Neural crest cell (in vitro differentiated cells): Measurements from ENCODE around the gene HABP4. TPM values are rescaled to one million over a fixed set of nuclear protein-coding genes. Genes with fewer than 3 reads are reported as not detected.

ENCODE experiments used
- DNase-seq: peaks from one replicate; pipeline ENCODE4 v3.0.0; 2021; ENCODE audit warnings: low read depth, mixed read lengths, low spot score
- H3K27ac Mint-ChIP-seq: one replicate; pipeline ENCODE4 v1.8.0; 2021; ENCODE audit warnings: mild to moderate bottlenecking, mixed read lengths; ENCODE audit not compliant: unreplicated experiment
- H3K27me3 Mint-ChIP-seq: 2 replicates; pipeline ENCODE4 v1.8.0; 2021; ENCODE audit warnings: low read depth, mild to moderate bottlenecking, mixed read lengths
- H3K36me3 Mint-ChIP-seq: 2 replicates; pipeline ENCODE4 v1.8.0; 2021; ENCODE audit warnings: low read depth, mild to moderate bottlenecking, mixed read lengths
- H3K4me1 Mint-ChIP-seq: 2 replicates; pipeline ENCODE4 v1.8.0; 2021; ENCODE audit warnings: mixed read lengths
- H3K4me3 Mint-ChIP-seq: one replicate; pipeline ENCODE4 v1.8.0; 2021; ENCODE audit warnings: mild to moderate bottlenecking, mixed read lengths
- H3K9me3 Mint-ChIP-seq: 2 replicates; pipeline ENCODE4 v1.8.0; 2021; ENCODE audit warnings: mixed read lengths
- total RNA-seq: library from RNA; stranded (reverse); gene quantifications from 2 replicates; pipeline ENCODE4 v1.2.1, GENCODE V29; 2021
- TF ChIP-seq, protein P1 (sequence below): fragments of 200-600 bp; sonication (generic); conservative IDR thresholded peaks from 2 replicates; pipeline ENCODE4 v1.5.0; 2021; ENCODE audit warnings: antibody characterized with exemption, mild to moderate bottlenecking

HABP4 gene
- total RNA-seq, 1 donor from 2014 or later: 24.7 TPM

DNA sequence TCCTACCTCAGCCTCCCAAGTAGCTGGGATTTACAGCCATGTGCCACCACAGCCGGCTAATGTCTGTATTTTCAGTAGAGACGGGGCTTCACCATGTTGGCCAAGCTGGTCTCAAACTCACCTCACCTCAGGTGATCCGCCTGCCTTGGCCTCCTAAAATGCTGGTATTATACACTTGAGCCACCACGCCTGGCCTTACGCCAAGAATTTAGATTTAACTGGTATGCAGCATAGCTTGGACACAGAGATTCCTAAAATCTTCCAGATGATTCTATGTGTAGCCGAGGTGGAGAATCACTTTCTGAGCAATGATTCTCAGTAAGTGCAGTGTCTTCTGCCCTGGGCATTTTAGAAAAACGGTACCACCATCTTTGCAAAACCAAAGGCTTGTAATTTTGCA, 74.1 kb downstream of the HABP4 start:
- DNase-seq: no peak
- no peak overlapping the region for H3K27ac Mint-ChIP-seq
- H3K36me3 Mint-ChIP-seq: peaks cover 22% of the 10 kb centered on the region
- no peaks in the 10 kb centered on the region for H3K4me1 Mint-ChIP-seq
- H3K9me3 Mint-ChIP-seq: no peaks in the 10 kb centered on the region
- TF ChIP-seq, protein P1, sequence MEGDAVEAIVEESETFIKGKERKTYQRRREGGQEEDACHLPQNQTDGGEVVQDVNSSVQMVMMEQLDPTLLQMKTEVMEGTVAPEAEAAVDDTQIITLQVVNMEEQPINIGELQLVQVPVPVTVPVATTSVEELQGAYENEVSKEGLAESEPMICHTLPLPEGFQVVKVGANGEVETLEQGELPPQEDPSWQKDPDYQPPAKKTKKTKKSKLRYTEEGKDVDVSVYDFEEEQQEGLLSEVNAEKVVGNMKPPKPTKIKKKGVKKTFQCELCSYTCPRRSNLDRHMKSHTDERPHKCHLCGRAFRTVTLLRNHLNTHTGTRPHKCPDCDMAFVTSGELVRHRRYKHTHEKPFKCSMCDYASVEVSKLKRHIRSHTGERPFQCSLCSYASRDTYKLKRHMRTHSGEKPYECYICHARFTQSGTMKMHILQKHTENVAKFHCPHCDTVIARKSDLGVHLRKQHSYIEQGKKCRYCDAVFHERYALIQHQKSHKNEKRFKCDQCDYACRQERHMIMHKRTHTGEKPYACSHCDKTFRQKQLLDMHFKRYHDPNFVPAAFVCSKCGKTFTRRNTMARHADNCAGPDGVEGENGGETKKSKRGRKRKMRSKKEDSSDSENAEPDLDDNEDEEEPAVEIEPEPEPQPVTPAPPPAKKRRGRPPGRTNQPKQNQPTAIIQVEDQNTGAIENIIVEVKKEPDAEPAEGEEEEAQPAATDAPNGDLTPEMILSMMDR: no peak
- H3K27me3 Mint-ChIP-seq: no peaks in the 10 kb centered on the region
- no peak overlapping the region for H3K4me3 Mint-ChIP-seq

DNA sequence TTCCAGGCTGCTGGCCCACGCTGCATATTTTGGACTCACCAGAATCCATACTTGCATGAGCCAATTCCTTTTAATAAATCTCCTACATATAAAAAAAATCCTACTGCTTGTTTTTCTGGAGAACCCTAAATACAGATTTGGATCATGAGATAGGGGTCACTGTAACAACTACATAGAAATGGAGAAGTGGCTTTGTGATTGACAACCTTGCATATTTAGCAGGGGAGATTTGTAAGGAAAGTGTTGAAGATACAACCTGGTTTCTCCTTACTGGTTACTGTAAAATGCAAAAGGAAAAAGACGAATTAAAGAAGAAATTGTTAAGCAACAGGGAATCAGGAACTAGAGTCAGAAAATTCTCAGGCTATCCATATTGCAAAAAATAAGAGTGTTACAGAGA, 74.8 kb downstream of the HABP4 start:
- Mint-ChIP-seq H3K4me1 (no peaks in the 10 kb centered on the region), H3K27ac (no peak overlapping the region), H3K9me3 (no peaks in the 10 kb centered on the region), H3K4me3 (no peak overlapping the region), H3K27me3 (no peaks in the 10 kb centered on the region), H3K36me3 (peaks cover 26% of the 10 kb centered on the region)
- no peak for DNase-seq
- TF ChIP-seq, protein P1: no peak

DNA sequence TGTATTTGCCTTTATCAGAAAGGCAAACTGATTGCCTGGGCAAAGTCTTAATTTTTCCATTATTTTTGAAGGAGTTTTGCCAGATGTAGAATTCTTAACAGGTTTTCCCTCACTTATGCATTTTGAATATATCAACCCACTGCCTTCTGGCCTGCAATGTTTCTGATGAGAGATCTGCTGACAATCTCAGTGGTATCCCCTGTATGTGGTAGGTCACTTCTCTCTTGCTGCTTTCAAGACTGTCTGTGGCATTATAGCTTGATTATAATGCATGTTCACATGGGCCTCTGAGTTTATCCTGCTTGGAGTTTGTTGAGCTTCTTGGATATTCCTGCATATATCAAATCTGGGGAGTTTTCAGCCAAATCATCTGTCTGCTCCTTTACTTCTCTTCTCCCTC, 82.2 kb downstream of the HABP4 start:
- Mint-ChIP-seq H3K27me3 (no peaks in the 10 kb centered on the region), H3K4me1 (no peaks in the 10 kb centered on the region), H3K4me3 (no peak overlapping the region), H3K9me3 (peaks cover 5% of the 10 kb centered on the region), H3K36me3 (peaks cover 26% of the 10 kb centered on the region), H3K27ac (no peak overlapping the region)
- TF ChIP-seq, protein P1: no peak
- DNase-seq: no peak

DNA sequence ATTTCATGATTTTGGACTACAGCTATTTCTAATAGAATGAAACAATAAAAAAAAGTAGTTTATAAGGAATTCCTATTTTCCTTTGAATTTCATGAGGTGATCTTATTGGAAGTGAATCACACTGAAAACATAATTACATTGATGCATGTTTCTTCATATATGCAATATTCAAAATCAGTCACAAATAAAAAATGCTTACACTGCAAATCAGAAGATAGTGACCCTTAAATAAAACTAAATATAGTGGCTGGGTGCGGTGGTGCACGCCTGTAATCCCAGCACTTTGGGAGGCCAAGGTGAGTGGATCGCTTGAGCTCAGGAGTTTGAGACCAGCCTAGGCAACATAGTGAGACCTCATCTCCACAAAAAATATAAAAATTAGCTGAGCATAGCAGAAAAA, 90.1 kb downstream of the HABP4 start:
- Mint-ChIP-seq H3K9me3 (no peaks in the 10 kb centered on the region), H3K36me3 (no peaks in the 10 kb centered on the region), H3K27me3 (no peaks in the 10 kb centered on the region), H3K4me1 (no peaks in the 10 kb centered on the region), H3K4me3 (no peak overlapping the region), H3K27ac (no peak overlapping the region)
- TF ChIP-seq, protein P1: no peak
- no peak for DNase-seq

Other genes with a start within 250 kb of the HABP4 start
- gene HSD17B3, start 148.0 kb upstream of the HABP4 start, total RNA-seq: not detected in 2 replicates
- 19.0 and 19.2 TPM in 2 replicates for gene SLC35D2, start 66.5 kb upstream of the HABP4 start, total RNA-seq
- gene ZNF367, start 31.8 kb upstream of the HABP4 start, total RNA-seq: 13.3 and 15.4 TPM in 2 replicates
- 29.2 and 30.5 TPM in 2 replicates for gene CDC14B, start 169.7 kb downstream of the HABP4 start, total RNA-seq
- gene PRXL2C, start 205.1 kb downstream of the HABP4 start, total RNA-seq: 5.9 and 6.7 TPM in 2 replicates